Measurements from ENCODE around the gene ITPR1.

DNA sequence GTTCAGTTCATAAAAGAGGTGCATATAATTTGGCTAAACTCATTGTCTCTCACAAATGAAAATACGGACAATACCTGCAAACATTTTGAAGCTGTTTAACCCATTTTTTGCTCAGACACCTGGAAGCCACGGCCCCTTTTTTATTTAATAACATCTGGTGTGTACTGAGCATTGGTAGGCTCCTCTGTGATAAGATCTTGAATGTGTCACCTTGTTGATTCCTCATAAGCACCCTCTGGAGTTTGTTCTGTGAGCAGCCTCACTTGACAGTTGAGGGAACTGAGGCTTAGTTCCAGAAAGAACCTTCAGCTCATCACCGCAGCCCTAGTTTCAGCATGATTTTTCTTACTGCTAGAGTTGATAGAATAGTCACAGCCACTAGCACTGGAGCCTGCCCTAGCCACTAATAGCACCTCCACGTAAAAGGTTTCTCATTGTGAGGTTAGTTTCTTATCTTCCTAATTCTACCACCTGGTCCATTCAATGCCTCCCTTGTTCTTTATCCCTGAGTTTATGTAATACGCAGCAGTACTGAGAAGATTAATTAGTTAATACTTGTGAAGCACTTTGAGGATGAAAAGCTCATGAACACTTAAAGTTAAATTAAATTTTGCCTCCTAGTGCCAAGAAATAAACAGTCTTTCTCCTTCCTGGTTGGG lies 71.9 kb downstream of the ITPR1 start:
- TF ChIP-seq, protein P1, sequence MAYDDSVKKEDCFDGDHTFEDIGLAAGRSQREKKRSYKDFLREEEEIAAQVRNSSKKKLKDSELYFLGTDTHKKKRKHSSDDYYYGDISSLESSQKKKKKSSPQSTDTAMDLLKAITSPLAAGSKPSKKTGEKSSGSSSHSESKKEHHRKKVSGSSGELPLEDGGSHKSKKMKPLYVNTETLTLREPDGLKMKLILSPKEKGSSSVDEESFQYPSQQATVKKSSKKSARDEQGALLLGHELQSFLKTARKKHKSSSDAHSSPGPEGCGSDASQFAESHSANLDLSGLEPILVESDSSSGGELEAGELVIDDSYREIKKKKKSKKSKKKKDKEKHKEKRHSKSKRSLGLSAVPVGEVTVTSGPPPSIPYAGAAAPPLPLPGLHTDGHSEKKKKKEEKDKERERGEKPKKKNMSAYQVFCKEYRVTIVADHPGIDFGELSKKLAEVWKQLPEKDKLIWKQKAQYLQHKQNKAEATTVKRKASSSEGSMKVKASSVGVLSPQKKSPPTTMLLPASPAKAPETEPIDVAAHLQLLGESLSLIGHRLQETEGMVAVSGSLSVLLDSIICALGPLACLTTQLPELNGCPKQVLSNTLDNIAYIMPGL (CRISPR knock-in tag; IDR thresholded peaks at IDR 0.05; ENCODE audit: borderline replicate concordance): no peak
- TF ChIP-seq MAZ (IDR thresholded peaks at IDR 0.05; ENCODE audit: borderline replicate concordance, low read depth, low read length) (no peak), CHD4 (IDR thresholded peaks at IDR 0.05; ENCODE audit: borderline replicate concordance) (no peak), NPAS2 (CRISPR knock-in tag; IDR thresholded peaks at IDR 0.05; ENCODE audit: borderline replicate concordance) (no peak), RAD21 (conservative IDR thresholded peaks at IDR 0.05 in 1 of 2, IDR thresholded peaks at IDR 0.05 in 1 of 2) (no peak), POLR2A (IDR thresholded peaks at IDR 0.05; ENCODE audit: low read length) (no peak), JUNB (IDR thresholded peaks at IDR 0.05) (no peak), EP300 (IDR thresholded peaks at IDR 0.05) (no peak)
- TF ChIP-seq, protein P2, sequence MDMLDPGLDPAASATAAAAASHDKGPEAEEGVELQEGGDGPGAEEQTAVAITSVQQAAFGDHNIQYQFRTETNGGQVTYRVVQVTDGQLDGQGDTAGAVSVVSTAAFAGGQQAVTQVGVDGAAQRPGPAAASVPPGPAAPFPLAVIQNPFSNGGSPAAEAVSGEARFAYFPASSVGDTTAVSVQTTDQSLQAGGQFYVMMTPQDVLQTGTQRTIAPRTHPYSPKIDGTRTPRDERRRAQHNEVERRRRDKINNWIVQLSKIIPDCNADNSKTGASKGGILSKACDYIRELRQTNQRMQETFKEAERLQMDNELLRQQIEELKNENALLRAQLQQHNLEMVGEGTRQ (IDR thresholded peaks at IDR 0.05): no peak
- TF ChIP-seq, protein P3, sequence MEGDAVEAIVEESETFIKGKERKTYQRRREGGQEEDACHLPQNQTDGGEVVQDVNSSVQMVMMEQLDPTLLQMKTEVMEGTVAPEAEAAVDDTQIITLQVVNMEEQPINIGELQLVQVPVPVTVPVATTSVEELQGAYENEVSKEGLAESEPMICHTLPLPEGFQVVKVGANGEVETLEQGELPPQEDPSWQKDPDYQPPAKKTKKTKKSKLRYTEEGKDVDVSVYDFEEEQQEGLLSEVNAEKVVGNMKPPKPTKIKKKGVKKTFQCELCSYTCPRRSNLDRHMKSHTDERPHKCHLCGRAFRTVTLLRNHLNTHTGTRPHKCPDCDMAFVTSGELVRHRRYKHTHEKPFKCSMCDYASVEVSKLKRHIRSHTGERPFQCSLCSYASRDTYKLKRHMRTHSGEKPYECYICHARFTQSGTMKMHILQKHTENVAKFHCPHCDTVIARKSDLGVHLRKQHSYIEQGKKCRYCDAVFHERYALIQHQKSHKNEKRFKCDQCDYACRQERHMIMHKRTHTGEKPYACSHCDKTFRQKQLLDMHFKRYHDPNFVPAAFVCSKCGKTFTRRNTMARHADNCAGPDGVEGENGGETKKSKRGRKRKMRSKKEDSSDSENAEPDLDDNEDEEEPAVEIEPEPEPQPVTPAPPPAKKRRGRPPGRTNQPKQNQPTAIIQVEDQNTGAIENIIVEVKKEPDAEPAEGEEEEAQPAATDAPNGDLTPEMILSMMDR (IDR thresholded peaks at IDR 0.05): no peak
